HepG2 (cell line): ENCODE data around the gene HNRNPC.

ENCODE experiments used
- IRF2 ChIP-seq: IDR thresholded peaks from 2 replicates; pipeline ENCODE4 v1.6.1; 2018; ENCODE audit warnings: missing genetic modification reagents, missing compliant biosample characterization
- NCOA1 ChIP-seq: sonication (generic); formaldehyde crosslinking; IDR thresholded peaks from 2 replicates; pipeline ENCODE4 v1.9.0; 2021; ENCODE audit warnings: missing genetic modification reagents
- PHF5A ChIP-seq: IDR thresholded peaks from one replicate; pipeline ENCODE4 v1.6.1; 2018; ENCODE audit warnings: low read depth, missing genetic modification reagents; ENCODE audit not compliant: unreplicated experiment
- RAD21 ChIP-seq: fragments of 450-650 bp; formaldehyde crosslinking; IDR thresholded peaks from 2 replicates; pipeline ENCODE4 v1.5.0; 2020; ENCODE audit warnings: mild to moderate bottlenecking
- RCOR2 ChIP-seq: IDR thresholded peaks from 2 replicates; pipeline ENCODE4 v1.6.1; 2016; ENCODE audit warnings: missing biosample characterization, missing genetic modification reagents
- RNF2 ChIP-seq: fragments of 450-650 bp; conservative IDR thresholded peaks from 2 replicates; pipeline ENCODE4 v1.6.1; 2016; ENCODE audit warnings: low read depth
- TF ChIP-seq, protein P1 (sequence below): sonication (generic); formaldehyde crosslinking; IDR thresholded peaks from 2 replicates; pipeline ENCODE4 v1.5.0; 2020; ENCODE audit warnings: mild to moderate bottlenecking, missing genetic modification reagents, moderate library complexity
- TF ChIP-seq, protein P2 (sequence below): sonication (generic); formaldehyde crosslinking; IDR thresholded peaks from 2 replicates; pipeline ENCODE4 v1.5.1; 2020; ENCODE audit warnings: missing genetic modification reagents, mild to moderate bottlenecking, borderline replicate concordance
- TF ChIP-seq, protein P3 (sequence below): sonication (generic); formaldehyde crosslinking; IDR thresholded peaks from 2 replicates; pipeline ENCODE4 v1.5.0; 2020; ENCODE audit warnings: mild to moderate bottlenecking, missing genetic modification reagents

- TF ChIP-seq RAD21 (CRISPR knock-in tag) = no peak
- TF ChIP-seq, protein P1, sequence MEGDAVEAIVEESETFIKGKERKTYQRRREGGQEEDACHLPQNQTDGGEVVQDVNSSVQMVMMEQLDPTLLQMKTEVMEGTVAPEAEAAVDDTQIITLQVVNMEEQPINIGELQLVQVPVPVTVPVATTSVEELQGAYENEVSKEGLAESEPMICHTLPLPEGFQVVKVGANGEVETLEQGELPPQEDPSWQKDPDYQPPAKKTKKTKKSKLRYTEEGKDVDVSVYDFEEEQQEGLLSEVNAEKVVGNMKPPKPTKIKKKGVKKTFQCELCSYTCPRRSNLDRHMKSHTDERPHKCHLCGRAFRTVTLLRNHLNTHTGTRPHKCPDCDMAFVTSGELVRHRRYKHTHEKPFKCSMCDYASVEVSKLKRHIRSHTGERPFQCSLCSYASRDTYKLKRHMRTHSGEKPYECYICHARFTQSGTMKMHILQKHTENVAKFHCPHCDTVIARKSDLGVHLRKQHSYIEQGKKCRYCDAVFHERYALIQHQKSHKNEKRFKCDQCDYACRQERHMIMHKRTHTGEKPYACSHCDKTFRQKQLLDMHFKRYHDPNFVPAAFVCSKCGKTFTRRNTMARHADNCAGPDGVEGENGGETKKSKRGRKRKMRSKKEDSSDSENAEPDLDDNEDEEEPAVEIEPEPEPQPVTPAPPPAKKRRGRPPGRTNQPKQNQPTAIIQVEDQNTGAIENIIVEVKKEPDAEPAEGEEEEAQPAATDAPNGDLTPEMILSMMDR (CRISPR knock-in tag) = no peak
- TF ChIP-seq IRF2 = no peak
- TF ChIP-seq, protein P2, sequence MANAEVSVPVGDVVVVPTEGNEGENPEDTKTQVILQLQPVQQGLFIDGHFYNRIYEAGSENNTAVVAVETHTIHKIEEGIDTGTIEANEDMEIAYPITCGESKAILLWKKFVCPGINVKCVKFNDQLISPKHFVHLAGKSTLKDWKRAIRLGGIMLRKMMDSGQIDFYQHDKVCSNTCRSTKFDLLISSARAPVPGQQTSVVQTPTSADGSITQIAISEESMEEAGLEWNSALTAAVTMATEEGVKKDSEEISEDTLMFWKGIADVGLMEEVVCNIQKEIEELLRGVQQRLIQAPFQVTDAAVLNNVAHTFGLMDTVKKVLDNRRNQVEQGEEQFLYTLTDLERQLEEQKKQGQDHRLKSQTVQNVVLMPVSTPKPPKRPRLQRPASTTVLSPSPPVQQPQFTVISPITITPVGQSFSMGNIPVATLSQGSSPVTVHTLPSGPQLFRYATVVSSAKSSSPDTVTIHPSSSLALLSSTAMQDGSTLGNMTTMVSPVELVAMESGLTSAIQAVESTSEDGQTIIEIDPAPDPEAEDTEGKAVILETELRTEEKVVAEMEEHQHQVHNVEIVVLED = no peak
- no peak for TF ChIP-seq RNF2
- TF ChIP-seq NCOA1 = no peak
- no peak for TF ChIP-seq PHF5A (CRISPR knock-in tag)
- no peak for TF ChIP-seq RCOR2 (CRISPR knock-in tag)
- TF ChIP-seq, protein P3, sequence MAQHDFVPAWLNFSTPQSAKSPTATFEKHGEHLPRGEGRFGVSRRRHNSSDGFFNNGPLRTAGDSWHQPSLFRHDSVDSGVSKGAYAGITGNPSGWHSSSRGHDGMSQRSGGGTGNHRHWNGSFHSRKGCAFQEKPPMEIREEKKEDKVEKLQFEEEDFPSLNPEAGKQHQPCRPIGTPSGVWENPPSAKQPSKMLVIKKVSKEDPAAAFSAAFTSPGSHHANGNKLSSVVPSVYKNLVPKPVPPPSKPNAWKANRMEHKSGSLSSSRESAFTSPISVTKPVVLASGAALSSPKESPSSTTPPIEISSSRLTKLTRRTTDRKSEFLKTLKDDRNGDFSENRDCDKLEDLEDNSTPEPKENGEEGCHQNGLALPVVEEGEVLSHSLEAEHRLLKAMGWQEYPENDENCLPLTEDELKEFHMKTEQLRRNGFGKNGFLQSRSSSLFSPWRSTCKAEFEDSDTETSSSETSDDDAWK (CRISPR knock-in tag) = no peak
Measured at GRCh38 chr14:21208554-21208953, 60.7 kb downstream of the HNRNPC start.
